GM06990 (cell line): ENCODE measurements around the gene ST6GALNAC1.

Experiments
- DNase-seq: peaks from one replicate; pipeline ENCODE4 v3.0.0-alpha.2; 2011; ENCODE audit not compliant: insufficient read length; ENCODE audit errors: extremely low read depth
- H3K27me3 ChIP-seq: replicated peaks from 2 replicates; pipeline ENCODE4 v1.6.0; 2011; ENCODE audit warnings: low read length; ENCODE audit not compliant: control insufficient read depth, insufficient read depth
- H3K36me3 ChIP-seq: 2 replicates; pipeline ENCODE4 v1.5.1; 2011; ENCODE audit warnings: low read length; ENCODE audit not compliant: control insufficient read depth, insufficient read depth
- H3K4me3 ChIP-seq: replicated peaks from 2 replicates; pipeline ENCODE4 v1.5.1; 2011; ENCODE audit warnings: low read depth, mild to moderate bottlenecking, control low read depth, low read length
- CTCF ChIP-seq: IDR thresholded peaks from 2 replicates; pipeline ENCODE4 v1.5.1; 2011; ENCODE audit warnings: low read length, control low read depth, mild to moderate bottlenecking, inconsistent platforms; ENCODE audit not compliant: insufficient read depth, poor library complexity, severe bottlenecking

Gene ST6GALNAC1

GRCh38 chr17:76643553-76644148, at the start of gene ST6GALNAC1:
Gene ST6GALNAC1 (minus strand): TSS chr17:76643757. CDS start chr17:76643638, 119 bp downstream.
- Histone ChIP-seq H3K36me3 (no peaks in the 10 kb centered on the region), H3K4me3 (no peak within 1 kb of the TSS), H3K27me3 (0 out of 2 replicates have a peak, but pooled peaks cover 3% of the 10 kb centered on the region)
- no peak for DNase-seq
- TF ChIP-seq CTCF, result no peak

- no peak for TF ChIP-seq CTCF
- no peak for DNase-seq
- Histone ChIP-seq H3K36me3 (no peaks in the 10 kb centered on the region), H3K27me3 (no peaks in the 10 kb centered on the region; the same call in 1 of the 2 replicates), H3K4me3 (no peak overlapping the region)
These were observed 48.0 kb upstream of the ST6GALNAC1 start for GRCh38 chr17:76691379-76692191.

GRCh38 chr17:76690596-76691280, 47.2 kb upstream of the ST6GALNAC1 start:
- H3K27me3 ChIP-seq, result no peaks in the 10 kb centered on the region; the same call in none of the 2 replicates
- no peak for DNase-seq
- no peaks in the 10 kb centered on the region for H3K36me3 ChIP-seq
- H3K4me3 ChIP-seq, result no peak overlapping the region
- no peak for TF ChIP-seq CTCF

- H3K36me3 ChIP-seq, result no peaks in the 10 kb centered on the region
- no peaks in the 10 kb centered on the region; the same call in none of the 2 replicates for H3K27me3 ChIP-seq
- no peak for TF ChIP-seq CTCF
- DNase-seq, result no peak
- no peak overlapping the region for H3K4me3 ChIP-seq
These were observed 46.3 kb upstream of the ST6GALNAC1 start for GRCh38 chr17:76689859-76690258.

GRCh38 chr17:76688165-76688622, 44.6 kb upstream of the ST6GALNAC1 start:
- Histone ChIP-seq H3K36me3 (no peaks in the 10 kb centered on the region), H3K4me3 (no peak overlapping the region), H3K27me3 (no peaks in the 10 kb centered on the region; the same call in none of the 2 replicates)
- no peak for TF ChIP-seq CTCF
- DNase-seq, result no peak
